SW 1271 (cell line): ENCODE results near the gene RSPH1.

ENCODE experiments used
- DNase-seq, 2 experiments: peaks; one replicate each; lab custom pipeline; 2025; lab: John Stamatoyannopoulos, UW

RSPH1 gene

DNA sequence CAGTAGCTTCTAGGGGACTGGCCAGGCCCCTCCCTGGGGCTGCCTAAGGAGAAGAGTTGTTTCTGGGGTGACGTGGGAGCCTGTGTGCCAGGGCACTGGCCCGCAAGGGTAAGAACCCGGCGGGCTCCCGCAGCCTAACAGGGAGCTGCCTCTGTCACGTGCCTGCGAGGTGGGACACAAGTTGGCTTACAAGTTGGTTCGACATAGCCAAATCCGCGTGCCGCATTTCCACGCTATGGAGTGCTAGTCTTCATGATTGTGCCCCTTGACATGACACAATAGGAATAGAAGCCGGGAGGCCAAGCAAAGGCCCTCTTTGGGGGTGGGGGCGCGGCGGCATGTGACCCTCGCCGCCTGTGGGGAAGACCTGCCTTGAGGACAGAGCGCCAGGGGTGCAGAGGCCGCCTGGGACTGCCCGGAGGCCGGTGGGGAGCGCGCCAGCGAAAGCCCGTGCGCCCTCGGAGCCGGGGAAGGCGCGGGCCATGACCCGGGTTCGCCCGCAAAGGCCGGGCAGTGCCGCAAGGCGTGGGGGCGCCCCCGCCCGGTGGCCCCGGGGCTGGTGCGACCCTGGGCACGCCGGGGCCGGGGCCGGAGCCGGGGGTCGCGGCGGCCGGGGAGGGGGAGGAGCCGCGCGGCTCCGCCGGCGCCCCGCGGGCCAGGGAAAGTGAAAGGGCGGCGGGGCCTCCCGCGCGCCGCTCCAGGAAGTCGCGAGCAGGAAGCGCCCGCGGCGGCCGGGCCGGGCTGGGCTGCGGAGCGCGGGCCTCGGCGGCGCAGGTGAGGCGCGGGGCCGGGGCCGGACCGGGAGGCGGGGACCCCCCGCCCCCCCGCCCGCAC is 17.3 kb upstream of the RSPH1 start, which contains the start of gene SLC37A1:
TSS of gene SLC37A1 (plus strand) at position 702 of the 834 bp plus-strand sequence. CDS start 4,603 bp downstream, outside the sequence.
- DNase-seq = no peak

DNA sequence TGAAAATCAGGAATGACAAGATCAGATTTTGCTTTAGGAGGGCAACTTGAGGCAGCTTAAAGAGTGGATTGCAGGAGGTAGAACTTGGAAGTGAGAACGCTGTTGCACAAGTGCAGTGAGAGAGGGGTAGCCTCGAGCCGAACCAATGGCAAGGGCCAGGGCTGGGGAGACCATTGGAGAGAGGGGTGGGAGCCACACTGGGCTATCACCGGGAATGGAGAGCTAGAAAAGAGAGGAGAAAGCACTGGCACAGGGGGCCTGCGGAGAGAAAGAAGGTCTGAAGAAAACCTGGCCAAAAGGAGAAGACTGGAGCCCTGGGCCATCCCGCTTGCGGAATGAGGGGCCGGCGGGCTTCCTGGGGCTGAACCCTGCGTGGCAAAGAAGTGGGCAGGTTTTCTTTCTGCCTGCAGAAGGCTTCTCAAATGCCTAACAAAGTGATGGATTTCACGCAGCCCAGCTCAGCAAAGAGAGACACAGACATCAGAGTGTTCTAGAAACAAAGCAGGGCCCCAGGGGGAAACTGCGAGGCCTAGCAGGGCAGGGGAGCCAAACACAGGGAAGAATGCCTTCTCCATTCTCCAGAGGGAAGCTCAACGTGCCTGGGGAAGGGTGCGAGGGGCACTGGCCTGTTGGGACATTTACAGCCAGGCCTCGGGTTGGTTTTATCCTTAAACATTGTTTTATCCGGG is 16.5 kb upstream of the RSPH1 start:
- DNase-seq = no peak

DNA sequence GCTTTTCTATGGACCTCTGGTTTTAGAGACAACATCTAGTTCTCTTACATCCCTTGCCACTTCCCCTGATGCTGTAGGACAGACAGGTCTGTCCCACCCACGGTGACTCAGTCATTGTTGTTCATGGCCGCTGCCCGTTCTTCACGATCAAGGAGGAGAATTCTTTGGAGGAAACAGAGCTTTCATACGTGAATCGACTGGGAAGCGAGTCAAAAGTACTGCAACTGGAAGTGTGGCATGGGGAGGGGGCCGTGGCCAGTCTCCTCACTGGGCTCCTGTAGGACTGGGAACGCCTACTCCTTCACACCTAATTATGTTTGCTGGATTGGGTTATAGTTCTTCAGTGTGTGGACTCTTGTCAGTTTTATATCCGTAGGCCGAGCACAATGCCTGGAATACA is 13.2 kb upstream of the RSPH1 start:
- DNase-seq = no peak

DNA sequence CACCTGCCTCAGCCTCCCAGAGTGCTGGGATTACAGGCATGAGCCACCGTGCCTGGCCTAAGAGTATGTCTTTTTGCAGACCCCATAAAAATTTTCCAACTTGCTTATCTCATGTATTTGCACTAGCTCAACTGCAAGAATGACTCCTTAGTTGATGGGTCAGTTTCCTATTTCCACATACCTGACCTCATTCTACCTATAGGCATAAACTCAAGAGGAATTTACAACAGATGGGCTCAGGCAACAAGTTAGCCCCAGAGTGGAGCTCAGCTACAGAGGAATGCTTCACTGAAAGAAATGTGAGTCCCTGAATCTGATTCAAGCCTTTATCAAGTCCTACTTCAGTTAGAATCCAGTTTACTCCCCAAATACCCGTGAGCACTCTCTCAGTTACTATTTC is 12.3 kb upstream of the RSPH1 start:
- DNase-seq = no peak

DNA sequence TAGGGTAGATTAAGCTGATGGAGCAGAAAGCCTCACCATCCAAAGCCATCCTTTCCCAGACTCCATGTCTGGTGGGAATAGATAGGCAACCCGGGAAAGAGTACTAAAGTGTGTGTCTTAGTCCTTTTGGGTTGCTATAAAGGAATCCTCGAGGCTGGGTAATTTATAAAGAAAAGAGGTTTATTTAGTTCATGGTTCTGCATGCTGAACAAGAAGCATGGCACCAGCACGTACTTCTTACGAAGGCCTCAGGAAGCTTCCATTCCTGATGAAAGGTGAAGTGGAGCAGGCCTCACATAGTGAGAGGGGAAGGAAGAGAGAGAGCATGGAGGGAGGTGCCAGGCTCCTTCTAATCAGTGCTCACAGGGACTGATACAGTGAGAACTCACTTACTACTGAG is 11.4 kb upstream of the RSPH1 start:
- no peak for DNase-seq

DNA sequence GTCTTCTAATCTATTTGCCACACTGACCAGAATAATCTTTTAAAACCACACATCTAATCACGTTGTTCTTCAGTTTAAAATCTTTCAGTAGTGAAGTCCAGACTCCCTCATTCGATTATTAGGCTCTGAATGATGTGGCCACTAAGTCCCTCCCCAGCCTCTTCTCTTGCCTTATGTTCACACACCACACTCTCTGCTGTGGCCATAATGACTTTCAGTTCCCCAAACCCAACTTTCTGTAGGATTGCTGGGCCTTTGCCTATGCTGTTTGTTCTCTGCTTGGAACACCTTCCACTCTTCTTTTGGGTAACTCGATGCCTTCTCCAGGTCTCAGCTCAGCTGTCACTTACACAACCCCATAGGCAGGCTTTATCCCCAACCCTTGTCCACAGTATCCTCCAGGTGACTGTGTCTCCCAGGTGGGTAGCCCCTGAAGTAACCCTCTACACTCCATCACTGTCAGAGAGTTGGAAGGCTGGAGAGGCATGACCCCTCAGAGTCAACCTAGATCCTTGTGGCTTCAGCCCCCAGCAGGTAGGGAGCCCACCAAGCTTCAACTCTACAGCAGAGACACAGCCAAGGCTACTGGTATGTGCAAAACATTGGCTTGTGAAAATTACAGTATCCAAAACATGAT is 9.2 kb upstream of the RSPH1 start:
- no peak for DNase-seq

GRCh38 chr21:42503711-42504110 is 7.7 kb upstream of the RSPH1 start:
- no peak for DNase-seq

- DNase-seq = no peak
Observed at GRCh38 chr21:42500736-42501135, 4.7 kb upstream of the RSPH1 start.

DNA sequence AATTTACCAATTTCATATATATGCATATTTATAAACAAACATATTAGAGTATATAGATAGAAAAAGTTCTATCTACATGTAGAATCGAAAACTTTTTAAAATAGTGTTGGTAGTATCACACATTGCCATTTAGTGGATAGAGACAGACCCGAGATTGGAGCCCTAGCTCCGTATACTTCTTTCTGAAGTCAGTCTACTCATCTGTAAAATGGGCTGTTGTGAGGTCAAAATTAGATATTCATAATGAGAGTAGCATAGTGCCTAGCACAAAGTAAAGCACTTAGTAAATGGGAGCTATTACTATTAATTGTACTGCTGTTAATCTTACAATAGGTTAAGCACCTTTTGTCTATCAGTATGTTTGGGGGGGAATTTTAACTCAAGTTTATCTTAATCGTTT is 4.2 kb upstream of the RSPH1 start:
- no peak for DNase-seq

DNA sequence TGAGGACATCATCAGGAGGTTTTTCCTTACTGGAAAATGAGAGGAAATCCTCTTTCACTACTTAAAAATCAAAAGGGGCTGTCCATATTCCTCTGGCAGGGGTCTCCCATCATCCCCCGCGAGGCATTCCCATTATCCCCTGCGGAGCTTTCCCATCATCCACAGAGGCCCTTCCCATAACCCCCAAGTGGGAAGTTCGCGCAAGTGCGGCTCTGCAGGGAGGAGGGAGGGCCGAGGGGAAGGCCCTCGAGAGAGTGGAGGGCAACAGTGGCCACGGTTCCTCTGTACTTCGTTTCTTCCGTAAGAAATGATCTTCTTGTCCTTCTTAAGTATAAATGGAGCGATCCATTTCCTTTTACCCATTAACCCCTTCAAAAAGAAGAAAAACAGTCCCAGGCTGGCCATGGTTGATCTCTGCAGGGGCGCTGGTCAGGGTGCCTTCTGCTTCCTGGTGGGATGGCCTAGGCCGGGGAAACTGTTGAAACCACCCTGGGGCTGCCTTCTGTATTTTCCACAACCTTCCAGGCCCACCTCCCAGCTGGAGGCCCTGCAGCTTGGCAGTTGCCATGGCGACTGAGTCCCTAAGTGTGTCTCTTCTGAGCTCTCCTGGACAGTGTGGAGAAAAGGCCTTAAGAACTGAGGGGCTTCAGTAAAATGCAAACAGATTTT is 3.6 kb upstream of the RSPH1 start:
- no peak for DNase-seq

DNA sequence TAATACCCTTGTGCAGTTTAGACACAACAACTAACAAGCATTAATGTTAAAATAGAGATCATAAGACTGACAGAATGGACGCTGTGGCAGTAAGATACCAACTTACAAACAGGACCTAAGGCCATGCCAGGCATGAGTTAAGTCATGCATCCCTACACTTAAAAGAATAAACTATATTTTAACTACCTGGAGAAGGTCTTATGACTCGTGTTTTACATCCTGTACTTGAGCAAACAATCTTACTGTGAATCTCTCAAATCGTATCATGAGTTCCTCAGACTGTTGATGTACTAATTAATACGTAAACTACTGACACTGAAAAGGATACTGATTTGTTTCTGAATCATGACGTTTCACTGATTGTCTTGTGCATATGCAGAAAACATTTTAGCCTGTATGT is 2.0 kb upstream of the RSPH1 start:
- DNase-seq = no peak

DNA sequence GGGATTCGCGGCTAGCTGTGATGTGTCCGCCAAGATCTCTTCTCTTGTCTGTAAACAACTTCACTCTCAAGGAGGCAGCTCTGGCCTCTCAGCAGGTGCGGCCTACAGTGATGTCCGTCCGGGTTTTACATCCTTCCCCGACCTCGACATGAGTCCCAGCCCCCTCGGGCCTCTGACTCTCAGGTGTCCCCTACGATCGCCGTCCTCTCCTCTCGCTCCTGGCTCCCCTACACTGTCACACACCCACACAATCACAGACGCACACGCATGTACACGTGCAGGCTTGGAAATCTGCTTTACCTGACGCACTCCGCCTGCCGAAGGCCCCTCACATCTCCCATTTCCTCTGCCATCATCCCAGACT is 797 bp upstream of the RSPH1 start:
- DNase-seq = no peak

DNA sequence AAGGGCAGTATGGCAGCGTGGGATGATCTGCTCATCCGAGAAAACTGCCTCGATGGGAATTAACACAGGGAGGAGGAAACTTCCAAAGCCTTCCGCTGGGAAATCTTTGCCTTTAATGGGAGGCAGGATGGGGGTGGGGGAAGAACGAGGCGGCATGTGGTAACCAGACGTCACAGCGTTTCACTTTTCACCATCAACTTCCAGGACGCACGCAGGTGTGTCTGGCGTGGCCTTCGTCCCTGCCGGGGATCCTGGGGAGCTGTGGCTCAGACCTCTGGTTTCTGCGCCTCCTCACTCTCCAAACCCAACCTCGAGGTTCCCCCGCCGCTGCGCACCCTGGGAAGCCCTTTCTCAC is 282 bp downstream of the RSPH1 start:
- DNase-seq = no peak

DNA sequence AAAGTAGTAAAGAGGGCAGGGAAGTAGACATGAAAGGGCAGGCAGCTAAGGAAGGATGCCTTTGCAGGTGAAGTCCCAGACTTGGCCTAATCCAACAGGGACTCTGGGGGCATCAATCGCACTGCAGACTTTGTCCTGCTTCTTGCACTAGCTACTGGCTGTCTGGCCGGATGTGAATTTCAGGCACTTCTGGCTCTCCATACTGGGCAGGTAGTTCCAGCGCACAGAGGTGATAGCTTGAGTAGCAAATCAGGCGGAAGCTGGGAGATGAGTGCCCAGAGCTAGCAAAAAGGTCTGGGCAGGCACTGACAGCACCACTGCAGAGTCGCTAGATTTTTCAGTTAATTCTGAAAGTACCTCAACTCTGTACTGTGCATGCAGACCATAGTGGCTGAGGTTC is 997 bp downstream of the RSPH1 start:
- DNase-seq = no peak

- no peak for DNase-seq
Observed at GRCh38 chr21:42493109-42494060, 2.6 kb downstream of the RSPH1 start.

DNA sequence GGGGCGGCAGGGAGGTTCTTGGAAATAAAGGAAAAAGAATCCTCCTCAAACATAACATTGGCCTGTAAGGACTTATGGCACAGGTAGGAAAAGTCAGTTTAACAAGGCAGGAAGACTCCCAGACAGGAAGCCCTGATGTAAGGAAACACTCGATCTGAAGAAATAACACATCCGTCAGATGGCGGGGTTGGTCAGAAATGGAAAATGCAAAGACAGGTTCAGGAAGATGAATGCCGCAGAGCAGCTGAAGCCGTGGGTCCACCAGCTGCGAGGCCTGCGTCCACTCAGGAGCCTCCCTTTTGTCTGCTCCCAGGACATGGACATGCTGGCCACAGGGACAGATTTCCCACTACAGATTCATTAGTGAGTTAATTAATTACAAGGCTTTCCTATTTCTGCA is 3.8 kb downstream of the RSPH1 start:
- no peak for DNase-seq

DNA sequence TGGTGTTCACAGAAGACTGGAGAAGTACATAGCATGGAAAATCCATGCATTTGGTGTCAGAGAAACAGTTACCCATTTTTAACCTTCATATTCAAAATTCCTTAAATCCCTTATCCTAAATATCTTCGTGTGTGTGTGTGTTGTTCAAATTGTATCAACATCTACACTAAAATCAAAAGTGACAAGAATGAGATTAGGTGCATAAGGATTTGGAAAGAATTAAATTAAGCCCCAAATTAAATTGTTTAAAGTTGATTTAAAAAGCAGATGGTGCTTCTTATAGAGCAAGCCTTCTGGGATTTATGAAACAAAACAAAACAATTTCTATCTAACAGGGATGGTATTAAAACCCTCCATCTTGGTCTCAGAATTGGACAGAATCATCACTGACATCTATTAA is 4.7 kb downstream of the RSPH1 start:
- no peak for DNase-seq

GRCh38 chr21:42490720-42491119 is 5.3 kb downstream of the RSPH1 start:
- DNase-seq = no peak

DNA sequence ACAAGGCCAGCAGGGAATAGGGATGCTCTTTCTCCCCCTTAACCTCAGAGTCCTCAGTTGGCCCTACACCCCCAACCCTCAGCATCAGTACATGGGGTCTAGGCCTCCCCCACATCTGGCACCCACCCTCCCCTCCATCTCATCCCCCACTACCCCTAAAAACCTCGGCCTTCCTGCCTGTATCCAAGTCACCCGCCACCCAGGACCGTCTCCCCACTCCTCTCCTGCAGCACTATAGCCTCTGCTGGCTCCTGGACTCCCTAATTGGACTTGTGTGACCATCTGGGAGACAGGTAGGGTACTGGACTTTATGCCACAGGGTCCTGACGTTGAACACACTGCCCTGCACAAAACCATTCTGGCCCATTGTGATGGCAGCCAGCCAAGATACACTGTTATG is 6.0 kb downstream of the RSPH1 start:
- no peak for DNase-seq

GRCh38 chr21:42489006-42489563 is 6.9 kb downstream of the RSPH1 start:
- DNase-seq = no peak

DNA sequence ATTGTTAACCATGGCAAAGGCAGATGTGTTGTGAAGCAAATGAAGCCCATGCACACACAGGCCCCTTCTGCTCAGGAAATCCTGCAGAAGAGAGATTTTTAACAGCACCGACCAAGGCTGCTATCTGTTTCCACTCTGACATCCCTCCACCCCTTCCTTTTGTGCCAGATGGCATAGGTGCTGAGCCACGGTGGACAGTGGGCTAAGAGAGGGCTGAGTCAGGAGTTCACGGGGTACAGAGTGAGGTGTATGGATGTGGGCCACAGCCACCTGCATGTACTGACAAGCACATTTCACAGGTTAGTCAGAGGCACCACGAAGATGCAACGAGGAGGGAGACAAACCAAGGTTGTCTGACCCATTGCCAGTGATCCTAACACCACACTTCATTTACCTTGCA is 9.5 kb downstream of the RSPH1 start:
- no peak for DNase-seq
